Stimulated activated CD4-positive, alpha-beta T cell treated with anti-CD3 and anti-CD28 coated beads, Interleukin-4, amount 100 ng/mL, for 1 hour (primary cell): ENCODE data around the gene S100A14.
"Not testable (repeated sequence)": the region's sequence is repeated elsewhere in the genome, so short reads cannot be mapped to it uniquely, and the experiment has no call there.

Experiments used
- DNase-seq: peaks from one replicate; pipeline ENCODE4 v3.0.0-alpha.2; 2020

The S100A14 gene

DNA sequence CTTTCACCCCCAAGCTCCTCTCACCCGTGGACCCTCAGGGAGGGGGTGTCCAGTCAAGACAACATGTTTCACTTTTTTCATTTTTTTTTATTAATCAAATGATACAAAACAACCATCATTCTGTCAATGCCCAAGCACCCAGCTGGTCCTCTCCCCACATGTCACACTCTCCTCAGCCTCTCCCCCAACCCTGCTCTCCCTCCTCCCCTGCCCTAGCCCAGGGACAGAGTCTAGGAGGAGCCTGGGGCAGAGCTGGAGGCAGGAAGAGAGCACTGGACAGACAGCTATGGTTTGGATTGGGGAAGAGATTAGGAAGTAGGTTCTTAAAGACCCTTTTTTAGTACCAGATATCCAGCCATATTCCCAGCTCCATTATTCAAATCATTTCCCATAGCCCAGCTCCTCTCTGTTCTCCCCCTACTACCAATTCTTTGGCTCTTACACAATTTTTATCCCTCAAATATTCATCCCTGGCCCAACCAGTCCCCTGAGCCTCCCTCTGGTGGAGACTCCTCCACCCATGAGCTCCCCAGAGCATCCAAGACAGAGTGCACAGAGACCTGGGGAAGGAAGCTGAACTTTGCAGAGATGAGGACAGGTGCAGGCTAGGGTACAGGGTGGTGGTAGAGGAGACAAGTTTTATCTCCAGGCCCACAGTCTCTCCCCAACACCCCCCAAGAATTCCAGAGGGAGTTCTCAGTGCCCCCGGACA, 1.8 kb downstream of the S100A14 start:
- no peak for DNase-seq

DNA sequence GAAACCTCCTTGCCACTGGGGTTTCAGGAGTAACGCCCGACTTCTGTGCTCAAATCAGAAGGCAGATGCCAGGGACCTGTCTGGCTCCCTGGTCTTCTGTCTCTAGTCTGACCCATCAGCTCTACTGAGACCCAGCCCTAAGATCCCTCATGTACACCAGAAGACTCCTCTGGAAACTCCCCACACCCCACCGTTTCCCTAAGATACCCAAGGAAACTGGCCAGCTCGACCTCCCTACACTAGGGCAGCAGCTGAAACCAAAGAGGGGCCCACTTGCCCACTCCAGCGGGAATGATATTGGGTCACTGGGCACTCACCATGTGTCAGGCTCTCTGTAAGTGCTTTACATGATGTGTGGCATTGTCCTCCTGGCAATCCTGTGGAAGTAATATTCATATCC, 2.7 kb downstream of the S100A14 start:
- DNase-seq, result no peak

DNA sequence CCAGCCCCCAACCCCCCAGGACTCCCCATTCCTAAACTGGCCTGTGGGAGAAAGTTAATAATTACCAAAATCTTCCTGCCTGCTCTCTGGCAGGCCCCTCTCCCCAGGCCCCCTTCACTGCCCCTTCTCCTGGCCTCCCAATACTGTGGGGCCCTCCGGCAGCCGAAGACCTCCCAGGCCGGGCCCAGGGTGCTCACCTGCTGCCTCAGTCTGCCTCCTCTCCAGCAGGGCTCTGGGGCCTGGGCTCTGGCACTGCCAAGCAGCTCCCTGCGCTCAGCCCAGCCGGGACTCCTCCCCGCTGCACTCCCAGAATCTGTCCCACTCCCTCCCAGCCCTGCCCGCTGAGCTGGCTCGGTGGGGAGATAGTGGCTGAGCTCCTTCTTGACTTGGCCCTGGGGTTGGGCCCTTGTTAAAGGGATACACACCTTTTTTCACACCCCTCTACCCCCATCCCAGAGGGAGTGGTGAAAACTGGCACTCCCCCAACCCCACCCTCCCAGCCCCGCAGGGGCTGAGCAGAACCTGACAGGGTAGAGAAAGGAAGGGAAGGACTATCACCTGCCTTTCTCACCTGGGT, 3.3 kb downstream of the S100A14 start, which contains the start of gene S100A16:
Gene S100A16 (minus strand): TSS at position 383 of the 577 bp plus-strand sequence. CDS start 4,986 bp downstream, outside the sequence.
- DNase-seq, result no peak

DNA sequence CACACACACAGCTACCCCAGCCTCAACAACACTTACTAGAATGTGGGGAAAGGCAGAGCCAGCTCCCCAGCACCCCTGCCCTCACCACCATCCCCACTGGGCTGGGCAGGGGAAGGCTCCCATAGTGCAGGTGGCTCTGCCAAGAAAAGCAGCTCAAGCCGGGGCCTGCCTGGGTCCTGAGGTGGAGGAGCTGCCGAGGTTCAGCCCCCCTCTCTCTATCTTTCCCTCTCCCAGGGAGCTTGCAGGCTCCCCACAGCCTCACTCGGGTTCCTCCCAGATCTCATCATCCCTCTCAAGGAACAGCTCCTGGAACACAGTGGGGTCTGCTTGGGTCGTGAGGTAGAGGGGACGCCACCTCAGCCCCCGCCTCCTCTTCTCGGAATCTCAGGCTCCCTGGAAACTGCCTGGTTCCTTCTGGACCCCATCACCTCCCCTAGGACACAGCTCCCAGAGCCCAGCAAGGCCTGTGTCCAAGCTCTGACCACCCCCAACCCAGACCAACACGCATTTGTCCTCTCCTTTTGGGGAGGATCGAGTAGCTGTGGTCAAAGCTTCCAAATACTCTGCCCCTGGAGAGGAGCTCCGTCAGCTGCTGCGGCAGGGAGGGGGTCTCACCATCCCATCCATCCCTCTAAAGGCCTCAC, 3.9 kb downstream of the S100A14 start:
- no peak for DNase-seq

DNA sequence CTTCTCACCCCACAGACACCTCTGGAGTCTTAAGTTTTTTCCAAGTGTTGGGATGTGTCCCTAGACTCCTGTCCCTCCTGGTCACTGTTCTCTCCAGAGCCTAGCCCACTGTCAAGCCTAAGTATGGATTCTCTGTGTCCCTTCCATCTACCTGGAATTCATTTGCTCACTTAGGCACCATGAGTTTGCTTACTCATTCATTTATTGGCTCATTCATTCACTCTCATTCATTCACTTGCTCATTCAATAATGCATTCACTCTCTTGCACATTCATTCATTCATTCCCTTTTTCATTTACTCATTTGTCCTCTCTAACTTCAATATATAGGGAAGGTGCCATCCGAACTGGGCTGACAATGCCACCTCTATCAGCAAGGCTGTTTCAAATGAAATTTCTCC, 4.8 kb downstream of the S100A14 start:
- DNase-seq, result no peak

DNA sequence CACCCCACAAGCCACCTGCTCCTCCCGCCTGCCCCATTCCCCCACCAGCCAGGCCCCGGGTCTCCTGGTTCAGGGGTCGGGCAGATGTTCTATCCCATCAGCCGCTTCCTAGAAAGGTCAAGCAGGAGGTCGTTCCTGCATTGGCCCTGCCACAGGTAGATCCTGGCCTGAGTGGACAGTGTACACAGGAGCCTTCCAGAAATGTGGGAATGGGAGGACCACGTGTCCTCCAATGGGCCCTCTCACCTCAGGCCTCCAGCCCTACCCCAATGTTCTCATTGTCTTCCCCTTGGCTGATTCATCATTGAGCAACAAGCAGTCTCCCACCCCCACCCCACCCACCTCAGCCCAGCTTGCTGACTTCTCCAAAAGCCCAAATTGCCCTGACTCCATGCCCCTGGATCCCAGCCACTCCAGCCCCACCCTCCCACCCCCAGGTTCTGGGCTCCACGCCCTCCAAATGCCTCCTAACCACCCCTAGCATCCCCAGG, 5.3 kb downstream of the S100A14 start:
- DNase-seq, result no peak

DNA sequence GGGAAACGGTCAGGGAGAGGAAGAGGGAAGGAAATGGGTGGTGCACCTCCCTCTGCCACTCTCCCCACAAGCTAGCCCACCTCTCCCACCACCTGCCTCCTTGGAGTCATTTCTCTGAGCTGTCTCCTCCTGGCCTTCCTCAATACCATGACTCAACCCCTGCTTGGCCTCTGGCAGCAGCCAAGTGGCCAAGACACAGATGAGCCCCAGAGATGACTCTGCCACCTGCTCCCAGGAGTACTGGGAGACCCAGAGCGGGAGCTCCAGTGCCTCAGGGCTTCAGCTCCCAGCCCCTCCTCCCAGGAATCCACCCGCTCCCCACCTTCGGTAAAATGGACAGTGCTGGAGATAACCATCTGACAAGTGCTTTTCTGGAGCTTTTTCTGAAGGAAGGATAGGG, 5.8 kb downstream of the S100A14 start:
- no peak for DNase-seq

DNA sequence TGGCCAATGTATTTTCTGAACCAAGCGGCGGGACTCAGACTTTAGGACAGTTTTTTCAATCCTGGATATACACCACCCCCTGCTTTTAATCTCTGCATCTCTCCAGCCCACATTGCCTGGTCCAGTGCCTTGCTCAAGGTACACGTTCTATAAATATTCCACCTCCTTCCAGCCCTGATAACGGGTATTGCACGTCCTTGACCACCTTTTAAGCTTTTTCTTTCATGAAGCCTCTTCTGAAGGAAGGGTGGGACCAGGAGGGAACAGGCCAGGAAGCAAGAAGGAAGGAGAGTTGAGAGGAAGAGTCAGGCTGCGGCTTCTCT, 6.6 kb downstream of the S100A14 start:
- DNase-seq, result no peak

DNA sequence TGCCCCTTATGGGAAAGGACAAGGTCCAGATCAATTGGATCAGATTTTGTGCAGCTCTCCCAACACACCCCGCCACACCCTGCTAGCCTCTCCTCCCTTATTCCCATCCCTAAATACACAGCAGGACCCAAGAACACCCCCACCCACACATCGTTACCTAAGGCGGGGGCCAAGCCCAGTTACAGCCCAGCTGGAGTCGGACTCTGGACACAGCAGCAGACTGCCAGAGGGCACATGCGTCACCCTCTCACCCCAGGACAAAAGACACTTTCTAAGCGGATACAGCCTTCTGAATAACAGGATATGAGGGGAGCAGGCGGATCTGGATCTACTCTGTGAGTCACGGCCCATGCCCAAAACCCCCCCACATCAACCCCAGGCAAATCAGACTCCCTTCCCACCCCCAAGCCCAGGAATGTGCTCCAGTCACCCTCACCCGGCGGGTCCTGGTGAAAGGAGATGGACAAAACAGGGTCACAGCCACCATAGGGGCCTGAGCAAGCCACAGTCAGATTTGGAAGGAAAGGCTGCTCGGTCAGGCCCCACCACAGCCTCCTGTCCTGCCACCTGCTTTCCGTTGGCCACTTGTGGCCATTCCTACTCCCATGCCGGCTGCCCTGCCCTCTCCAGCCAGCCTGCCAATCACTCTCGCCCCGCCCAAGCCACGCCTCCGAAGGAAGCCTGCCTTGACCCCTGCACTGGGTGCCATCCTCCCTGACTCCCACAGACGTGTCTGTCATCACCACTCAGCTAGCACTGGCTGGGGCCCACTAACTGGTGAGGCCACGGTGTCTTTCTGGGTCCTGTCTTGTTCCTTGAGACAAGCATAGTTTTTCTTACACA, 7.2 kb downstream of the S100A14 start:
- no peak for DNase-seq

DNA sequence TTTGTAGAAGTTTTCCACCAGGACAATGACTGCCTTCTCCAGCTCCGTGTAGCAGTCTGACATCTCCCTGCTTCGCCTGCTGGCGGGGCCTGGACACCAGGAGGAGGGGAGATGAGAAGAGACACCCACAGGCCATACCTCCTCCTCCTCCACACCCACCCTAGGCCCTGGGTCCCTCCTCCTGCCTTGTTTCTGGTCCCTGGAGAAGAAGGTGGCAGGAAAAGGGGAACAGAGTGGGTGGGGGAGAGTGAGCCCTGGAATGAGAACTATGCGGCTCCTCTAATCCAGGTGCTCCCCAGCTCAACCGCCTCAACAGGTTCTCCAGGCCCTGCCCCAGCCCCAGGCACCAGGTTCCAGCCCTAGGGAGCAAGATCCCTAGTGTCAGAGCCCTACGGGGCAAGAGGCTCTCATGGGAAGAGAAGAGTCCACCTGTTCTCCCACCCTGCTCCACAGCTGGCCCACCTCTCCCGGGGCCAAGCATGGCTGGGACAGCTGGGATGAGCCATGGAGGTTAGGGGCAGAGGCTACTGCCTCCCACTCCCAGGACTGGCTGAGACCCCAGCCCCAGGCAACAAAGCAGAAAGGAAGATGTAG, 7.9 kb downstream of the S100A14 start:
- DNase-seq, result no peak

DNA sequence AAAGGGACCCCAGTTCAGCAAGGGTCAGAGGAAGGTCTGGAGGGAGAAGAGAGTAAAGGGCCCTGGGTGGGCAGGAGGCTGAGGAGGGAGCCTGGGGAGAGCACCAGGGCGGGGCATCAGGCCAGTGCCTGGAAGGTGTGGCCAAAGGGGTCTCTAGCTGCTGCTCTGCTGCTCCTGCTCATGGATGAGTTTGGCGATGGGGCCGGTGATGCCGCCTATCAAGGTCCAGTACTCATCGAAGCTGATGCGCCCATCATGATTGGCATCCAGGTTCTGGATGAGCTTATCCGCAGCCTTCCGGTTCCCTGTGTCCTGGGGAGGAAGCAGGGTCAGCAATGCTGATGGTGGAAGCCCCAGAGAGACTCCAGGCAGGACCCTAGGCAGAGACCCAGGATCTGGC, 8.7 kb downstream of the S100A14 start:
- no peak for DNase-seq

DNA sequence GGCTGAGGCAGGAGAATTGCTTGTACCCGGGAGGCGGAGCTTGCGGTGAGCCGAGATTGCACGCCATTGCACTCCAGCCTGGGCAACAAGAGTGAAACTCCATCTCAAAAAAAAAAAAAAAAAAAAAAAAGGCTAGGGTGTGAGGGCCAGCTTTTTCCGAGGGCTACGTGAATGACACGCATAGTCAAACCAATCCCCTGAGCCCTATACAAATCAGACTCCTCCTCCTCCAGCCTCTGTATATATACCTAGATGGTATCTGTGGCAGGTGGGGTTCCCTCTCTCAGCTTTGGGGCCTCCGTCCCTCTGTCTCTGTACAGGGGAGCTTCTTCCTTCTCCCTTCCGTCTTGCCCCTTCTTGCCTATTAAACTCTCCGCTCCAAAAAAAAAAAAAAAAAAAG, 9.9 kb downstream of the S100A14 start:
- no peak for DNase-seq

DNA sequence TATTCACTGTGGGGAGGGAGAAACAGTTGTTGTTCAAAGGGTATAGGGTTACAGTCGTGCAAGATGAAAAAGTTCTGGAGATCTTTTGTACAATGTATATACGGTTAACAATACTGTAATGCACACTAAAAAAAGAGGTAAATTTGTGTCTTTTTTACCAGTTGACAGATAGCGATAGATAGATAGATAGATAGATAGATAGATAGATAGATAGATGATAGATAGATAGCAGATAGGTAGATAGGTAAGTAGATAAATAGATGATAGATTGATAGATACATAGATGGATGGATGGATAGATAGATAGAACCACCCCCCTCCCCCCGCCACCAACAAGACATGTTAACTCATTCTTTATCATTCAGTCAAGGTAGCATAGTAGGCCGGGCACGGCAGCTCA, 13.4 kb downstream of the S100A14 start:
- no peak for DNase-seq

DNA sequence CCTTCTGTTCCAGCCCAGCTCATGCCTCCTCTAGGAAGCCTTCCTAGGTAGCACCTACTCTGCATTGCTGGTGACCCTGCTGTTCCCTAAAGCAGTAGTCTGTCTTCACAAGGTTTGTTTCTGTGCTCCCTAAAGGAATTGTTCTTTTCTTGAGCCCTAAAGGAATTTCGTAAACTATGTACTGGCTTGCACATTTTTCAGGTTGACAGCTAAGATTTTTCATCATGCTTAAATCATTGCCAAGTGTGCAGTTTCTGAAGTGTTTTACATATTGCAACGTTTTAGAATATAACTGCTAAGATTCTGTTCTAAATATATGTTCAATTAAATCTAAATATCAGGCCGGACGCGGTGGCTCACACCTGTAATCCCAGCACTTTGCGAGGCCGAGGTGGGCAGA, 16.3 kb downstream of the S100A14 start:
- DNase-seq, result no peak

DNA sequence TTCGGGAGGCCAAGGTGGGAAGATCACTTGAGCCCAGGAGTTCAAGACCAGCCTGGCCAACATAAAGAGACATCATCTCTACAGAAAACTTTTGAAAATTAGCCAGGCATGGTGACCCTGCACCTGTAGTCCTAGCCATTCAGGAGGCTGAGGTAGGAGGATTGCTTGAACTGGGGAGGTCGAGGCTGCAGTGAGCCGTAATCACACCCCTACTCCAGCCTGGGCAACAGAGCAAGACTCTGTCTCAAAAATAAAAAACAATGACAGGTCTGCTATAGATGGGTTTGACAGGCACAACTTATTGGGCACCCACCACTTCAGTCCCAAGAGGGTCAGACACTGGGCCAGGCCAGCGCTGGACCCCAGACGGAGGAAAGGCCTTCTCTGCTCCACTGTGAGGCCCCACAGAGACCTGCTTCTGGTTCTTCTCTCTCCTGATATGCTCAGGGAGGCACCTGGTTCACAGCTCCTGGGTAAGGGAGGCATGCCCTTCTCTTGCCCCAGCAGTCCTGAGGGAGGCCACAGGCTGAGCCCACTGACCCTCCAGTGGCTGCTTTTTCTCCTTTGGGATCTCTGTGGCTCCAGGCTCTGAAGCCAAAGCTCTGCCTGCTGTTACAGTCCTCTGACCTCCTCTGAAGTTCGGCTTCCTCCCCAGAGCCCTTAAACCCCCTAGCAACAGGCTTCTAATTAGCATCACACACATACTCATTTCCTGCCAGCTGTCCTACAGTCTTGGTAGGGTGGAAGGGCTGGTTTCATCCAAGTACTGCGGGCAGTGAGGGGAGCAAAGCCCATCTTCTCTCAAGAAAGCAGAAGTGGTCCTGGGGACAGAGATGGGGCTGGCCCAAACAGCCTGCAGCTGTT, 17.6 kb downstream of the S100A14 start:
- DNase-seq, result no peak

DNA sequence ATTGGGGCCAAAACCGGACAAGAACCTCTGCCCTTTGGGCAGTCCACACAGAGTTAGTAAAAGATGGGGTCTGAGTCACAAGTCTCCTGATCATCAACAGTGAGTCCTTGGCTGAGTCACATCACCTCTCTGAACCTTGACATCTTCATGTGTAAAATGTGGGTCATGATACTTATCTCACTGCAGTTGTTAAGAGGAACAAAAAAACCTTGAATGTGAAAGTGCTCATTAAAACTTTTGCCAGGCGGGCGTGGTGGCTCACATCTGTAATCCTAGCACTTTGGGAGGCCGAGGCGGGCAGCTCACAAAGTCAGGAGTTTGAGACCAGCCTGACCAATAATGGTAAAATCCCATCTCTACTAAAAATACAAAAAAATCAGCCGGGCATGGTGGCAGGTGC, 18.9 kb downstream of the S100A14 start:
- DNase-seq, result no peak

DNA sequence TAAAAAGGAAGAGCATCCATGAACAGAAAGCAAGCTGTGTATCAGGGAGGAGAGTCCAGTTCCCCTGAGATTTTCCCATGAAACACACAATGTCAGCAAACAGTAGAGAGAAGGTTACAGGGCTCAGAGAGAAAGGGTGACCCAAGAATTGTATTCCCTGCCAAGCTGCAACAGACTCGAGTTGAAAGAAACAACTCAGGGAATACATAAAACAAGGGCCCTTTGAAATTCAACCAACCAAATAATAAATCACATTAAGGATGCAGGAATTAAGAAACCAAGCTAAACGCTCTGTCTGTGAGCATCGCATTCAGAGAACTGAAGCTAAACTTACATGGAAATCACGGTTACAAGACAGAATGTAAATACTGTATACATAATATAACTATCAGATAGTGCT, 23.4 kb downstream of the S100A14 start:
- no peak for DNase-seq

DNA sequence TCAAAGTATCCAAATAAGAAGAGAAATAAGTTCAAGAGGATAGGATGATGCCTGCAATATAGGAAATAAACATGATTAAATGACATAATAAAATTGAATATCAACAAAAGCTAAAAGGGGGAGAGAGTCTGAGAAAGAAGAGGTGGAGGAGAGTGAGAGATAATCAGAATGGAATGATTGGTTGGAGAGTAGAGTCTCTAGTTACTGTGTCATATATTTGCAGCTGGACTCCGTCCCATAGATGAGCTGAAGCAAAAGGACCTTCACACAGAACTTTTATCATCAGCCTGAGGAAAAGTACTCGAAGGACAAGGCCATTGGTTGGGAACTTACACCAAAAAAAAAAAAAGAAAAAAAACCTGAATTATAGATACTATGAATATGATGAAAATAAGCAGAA, 27.6 kb downstream of the S100A14 start:
- no peak for DNase-seq

DNA sequence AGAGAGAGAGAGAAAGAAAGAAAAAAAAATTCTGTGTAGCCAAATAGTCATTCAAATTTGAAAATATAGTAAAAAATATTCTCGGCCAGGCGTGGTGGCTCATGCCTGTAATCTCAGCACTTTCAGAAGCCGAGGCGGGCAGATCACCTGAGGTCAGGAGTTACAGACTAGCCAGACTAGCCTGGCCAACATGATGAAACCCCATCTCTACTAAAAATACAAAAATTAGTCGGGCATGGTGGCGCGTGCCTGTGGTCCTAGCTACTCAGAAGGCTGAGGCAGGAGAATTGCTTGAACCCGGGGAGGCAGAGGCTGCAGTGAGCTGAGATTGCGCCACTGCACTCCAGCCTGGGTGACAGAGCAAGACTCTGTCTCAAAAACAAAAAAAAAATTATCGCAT, 28.1 kb downstream of the S100A14 start:
- not testable (repeated sequence) for DNase-seq

DNA sequence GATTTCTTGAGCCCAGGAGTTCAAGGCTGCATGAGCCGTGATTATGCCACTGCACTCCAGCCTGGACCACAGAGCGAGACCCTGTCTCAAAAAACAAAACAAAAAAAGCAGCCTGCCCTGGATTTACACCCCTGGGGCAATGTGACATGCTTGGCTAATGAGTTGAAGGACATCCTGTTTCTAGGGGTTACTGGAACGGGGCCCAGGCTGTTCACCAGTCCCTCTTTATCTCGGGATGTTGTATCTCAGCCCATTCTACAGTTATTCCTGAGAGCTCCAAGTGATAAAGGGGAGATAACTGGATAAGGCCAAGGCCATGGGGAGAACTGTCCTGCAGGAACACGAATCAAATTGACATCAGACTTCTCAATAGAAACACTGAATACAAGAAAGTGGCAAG, 28.8 kb downstream of the S100A14 start:
- DNase-seq, result no peak

DNA sequence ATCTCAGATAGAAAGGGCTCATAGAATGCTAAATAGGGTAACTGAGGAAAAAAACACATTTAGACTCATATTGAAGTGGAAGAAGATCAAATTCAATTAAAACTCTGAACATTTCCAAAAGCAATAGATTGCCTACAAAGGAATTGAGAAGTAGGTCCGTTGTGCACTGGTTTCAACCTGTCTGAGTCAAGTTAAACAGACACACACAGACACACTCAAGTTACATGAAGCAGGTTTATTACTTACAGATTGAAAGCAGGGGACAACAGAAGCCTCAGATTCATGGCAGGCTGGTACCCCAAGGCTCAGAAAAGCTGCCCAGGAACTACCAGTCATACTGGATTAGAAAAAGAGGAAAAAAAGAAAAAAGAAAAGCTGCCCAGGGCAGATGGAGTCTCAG, 29.8 kb downstream of the S100A14 start:
- no peak for DNase-seq

DNA sequence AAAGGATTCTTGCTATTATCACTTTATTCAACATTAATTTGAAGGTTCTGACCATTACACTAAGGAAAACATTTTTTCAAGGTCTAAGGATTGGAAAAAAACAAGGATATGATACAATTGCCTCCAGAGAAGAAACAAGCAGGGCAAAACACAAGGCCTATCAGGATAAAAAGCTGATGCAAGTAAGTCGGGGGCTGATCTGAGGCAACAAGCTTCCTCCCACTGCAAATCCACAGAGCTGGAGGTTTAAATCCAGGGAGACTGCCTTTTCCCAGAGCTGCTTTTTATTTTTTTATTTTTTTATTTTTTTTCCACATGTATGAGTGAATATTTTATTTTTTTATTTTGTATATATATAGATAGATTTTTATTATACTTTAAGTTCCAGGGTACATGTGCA, 31.1 kb downstream of the S100A14 start:
- DNase-seq, result no peak
